NCI-H526 treated with DMSO at 0.1 percent for 48 hours (cell line): ENCODE data around the gene P2RX3.
"Not testable (repeated sequence)": the region's sequence is repeated elsewhere in the genome, so short reads cannot be mapped to it uniquely, and the experiment has no call there.

Experiments used
- DNase-seq: peaks from one replicate; lab custom pipeline; 2025; lab: John Stamatoyannopoulos, UW

Gene P2RX3

GRCh38 chr11:57399972-57400578, 61.9 kb downstream of the P2RX3 start:
- DNase-seq: no peak

GRCh38 chr11:57402188-57403002, 64.2 kb downstream of the P2RX3 start:
- DNase-seq: no peak

GRCh38 chr11:57403003-57403801, 65.0 kb downstream of the P2RX3 start:
- DNase-seq: not testable (repeated sequence)

- DNase-seq: no peak
Observed at GRCh38 chr11:57403802-57404147, 65.6 kb downstream of the P2RX3 start.

- DNase-seq: no peak
Observed at GRCh38 chr11:57405271-57405860, 67.2 kb downstream of the P2RX3 start.

GRCh38 chr11:57406337-57406904, 68.3 kb downstream of the P2RX3 start:
- no peak for DNase-seq

- DNase-seq: no peak
Observed at GRCh38 chr11:57407010-57407920, 69.1 kb downstream of the P2RX3 start.

- no peak for DNase-seq
Observed at GRCh38 chr11:57407941-57408475, 69.9 kb downstream of the P2RX3 start.

- no peak for DNase-seq
Observed at GRCh38 chr11:57408771-57409170, 70.6 kb downstream of the P2RX3 start.

- DNase-seq: no peak
Observed at GRCh38 chr11:57409321-57410100, 71.4 kb downstream of the P2RX3 start.

GRCh38 chr11:57410287-57410686, 72.1 kb downstream of the P2RX3 start:
- no peak for DNase-seq

GRCh38 chr11:57413681-57414080, 75.5 kb downstream of the P2RX3 start:
- DNase-seq: no peak

- no peak for DNase-seq
Observed at GRCh38 chr11:57414612-57415212, 76.6 kb downstream of the P2RX3 start.

GRCh38 chr11:57416436-57416835, 78.3 kb downstream of the P2RX3 start:
- no peak for DNase-seq

GRCh38 chr11:57417056-57417455, 78.9 kb downstream of the P2RX3 start:
- DNase-seq: no peak

- DNase-seq: no peak
Observed at GRCh38 chr11:57418131-57418530, 80.0 kb downstream of the P2RX3 start.

- no peak for DNase-seq
Observed at GRCh38 chr11:57419146-57419545, 81.0 kb downstream of the P2RX3 start.

- DNase-seq: no peak
Observed at GRCh38 chr11:57421066-57421465, 82.9 kb downstream of the P2RX3 start.

- no peak for DNase-seq
Observed at GRCh38 chr11:57421805-57422204, 83.7 kb downstream of the P2RX3 start.
